Measurements from ENCODE around the gene RNF130.
"Not testable (repeated sequence)": the region's sequence is repeated elsewhere in the genome, so short reads cannot be mapped to it uniquely, and the experiment has no call there.

Gene RNF130

GRCh38 chr5:180018347-180019060 lies 53.1 kb downstream of the RNF130 start:
- no peak for DNase-seq (ENCODE audit: low spot score)

- not testable (repeated sequence) for DNase-seq (ENCODE audit: low spot score)
These were observed 56.0 kb downstream of the RNF130 start for GRCh38 chr5:180015523-180015922.

- DNase-seq (ENCODE audit: low spot score): no peak
These were observed 57.9 kb downstream of the RNF130 start for GRCh38 chr5:180013678-180014077.

GRCh38 chr5:180012316-180012715 lies 59.2 kb downstream of the RNF130 start:
- DNase-seq (ENCODE audit: low spot score): no peak

GRCh38 chr5:180010636-180011035 lies 60.9 kb downstream of the RNF130 start:
- DNase-seq (ENCODE audit: low spot score): no peak

- DNase-seq (ENCODE audit: low spot score): no peak
These were observed 62.0 kb downstream of the RNF130 start for GRCh38 chr5:180009581-180009980.

GRCh38 chr5:180008433-180008832 lies 63.1 kb downstream of the RNF130 start:
- no peak for DNase-seq (ENCODE audit: low spot score)

GRCh38 chr5:180007582-180007981 lies 64.0 kb downstream of the RNF130 start:
- no peak for DNase-seq (ENCODE audit: low spot score)

- DNase-seq (ENCODE audit: low spot score): no peak
These were observed 65.4 kb downstream of the RNF130 start for GRCh38 chr5:180006141-180006540.

- DNase-seq (ENCODE audit: low spot score): no peak
These were observed 68.4 kb downstream of the RNF130 start for GRCh38 chr5:180003127-180003526.

- DNase-seq (ENCODE audit: low spot score): no peak
These were observed 69.8 kb downstream of the RNF130 start for GRCh38 chr5:180001742-180002141.

GRCh38 chr5:180001136-180001535 lies 70.4 kb downstream of the RNF130 start:
- DNase-seq (ENCODE audit: low spot score): no peak

- DNase-seq (ENCODE audit: low spot score): no peak
These were observed 73.1 kb downstream of the RNF130 start for GRCh38 chr5:179998485-179998884.

GRCh38 chr5:179994583-179995323 lies 76.8 kb downstream of the RNF130 start:
- DNase-seq (ENCODE audit: low spot score): no peak

- not testable (repeated sequence) for DNase-seq (ENCODE audit: low spot score)
These were observed 78.7 kb downstream of the RNF130 start for GRCh38 chr5:179992855-179993254.

GRCh38 chr5:179991106-179991505 lies 80.5 kb downstream of the RNF130 start:
- DNase-seq (ENCODE audit: low spot score): no peak

- DNase-seq (ENCODE audit: low spot score): not testable (repeated sequence)
These were observed 81.0 kb downstream of the RNF130 start for GRCh38 chr5:179990525-179990924.

GRCh38 chr5:179986328-179986727 lies 85.2 kb downstream of the RNF130 start:
- DNase-seq (ENCODE audit: low spot score): no peak

- DNase-seq (ENCODE audit: low spot score): no peak
These were observed 89.9 kb downstream of the RNF130 start for GRCh38 chr5:179981636-179982035.

GRCh38 chr5:179980767-179981166 lies 90.8 kb downstream of the RNF130 start:
- DNase-seq (ENCODE audit: low spot score): no peak

- DNase-seq (ENCODE audit: low spot score): no peak
These were observed 92.8 kb downstream of the RNF130 start for GRCh38 chr5:179978792-179979191.

- DNase-seq (ENCODE audit: low spot score): no peak
These were observed 95.8 kb downstream of the RNF130 start for GRCh38 chr5:179975713-179976134.

GRCh38 chr5:179974946-179975712 lies 96.4 kb downstream of the RNF130 start:
- peak; percentile 73 for DNase-seq (ENCODE audit: low spot score)
